Body of pancreas (tissue), 4 donors: ENCODE results near the gene GNB1L.

Source experiments
- CTCF ChIP-seq, 7 experiments: fragments of 450-650 bp in 4 of 7; fragments of 200-600 bp in 3 of 7; sonication (generic) in 3 of 7; IDR thresholded peaks; one replicate each; pipeline ENCODE4 v1.5.1; 2016 to 2019; ENCODE audit warnings: antibody characterized with exemption in 7 of 7
- POLR2A ChIP-seq, 3 donors: fragments of 450-650 bp; IDR thresholded peaks; one replicate each; pipeline ENCODE4 v1.6.1; 2016; ENCODE audit warnings: antibody characterized with exemption in 3 of 3, mild to moderate bottlenecking in 2 of 3

DNA sequence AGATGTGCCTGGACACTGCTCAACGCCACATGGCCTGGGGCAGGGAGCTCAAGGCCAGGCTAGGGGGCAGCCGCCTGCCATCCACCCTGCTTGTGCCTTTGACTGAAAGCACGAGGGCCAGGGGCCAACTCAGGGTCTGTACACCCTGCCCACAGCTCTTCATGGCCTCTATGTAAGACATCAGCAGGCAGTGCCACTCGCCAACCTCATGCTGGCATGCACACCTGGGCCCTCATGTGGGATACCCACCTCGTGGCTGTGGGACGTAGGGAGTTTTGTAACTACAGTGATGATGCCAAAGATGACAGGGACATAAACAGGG is 68.4 kb downstream of the GNB1L start:
- TF ChIP-seq POLR2A (IDR thresholded peaks at IDR 0.05) = no peak
- no peak for TF ChIP-seq CTCF (IDR thresholded peaks at IDR 0.05)
